Ascending aorta (tissue), 2 donors: ENCODE data around the gene OR4F6. TPM values are rescaled to one million over a fixed set of nuclear protein-coding genes. Genes with fewer than 3 reads are reported as not detected.

Experiments used
- DNase-seq, 2 donors: peaks; one replicate each; pipeline ENCODE4 v3.0.0-alpha.2; 2019; ENCODE audit warnings: low spot score in 2 of 2
- H3K27ac ChIP-seq, 2 donors: fragments of 200-600 bp; sonication (generic); one replicate each; pipeline ENCODE4 v1.5.1; 2016 to 2017; ENCODE audit warnings: mild to moderate bottlenecking in 1 of 2
- H3K27me3 ChIP-seq: fragments of 200-600 bp; sonication (generic); one replicate; pipeline ENCODE4 v1.5.1; 2017
- H3K36me3 ChIP-seq, 2 donors: fragments of 200-600 bp; sonication (generic); one replicate each; pipeline ENCODE4 v1.5.1; 2016
- H3K4me1 ChIP-seq, 2 donors: fragments of 200-600 bp; sonication (generic); one replicate each; pipeline ENCODE4 v1.5.1; 2016 to 2017; ENCODE audit warnings: mild to moderate bottlenecking in 1 of 2
- H3K4me3 ChIP-seq, 2 donors: fragments of 200-600 bp; sonication (generic); one replicate each; pipeline ENCODE4 v1.5.1; 2016 to 2017; ENCODE audit warnings: mild to moderate bottlenecking in 1 of 2
- H3K9me3 ChIP-seq, 2 donors: fragments of 200-600 bp; sonication (generic); one replicate each; pipeline ENCODE4 v1.5.1; 2016
- CTCF ChIP-seq, 3 experiments: fragments of 200-600 bp in 2 of 3; fragments of 450-650 bp in 1 of 3; sonication (generic) in 2 of 3; IDR thresholded peaks; one replicate each; pipeline ENCODE4 v1.5.1; 2016 to 2019; ENCODE audit warnings: antibody characterized with exemption in 3 of 3, mild to moderate bottlenecking in 1 of 3, moderate library complexity in 1 of 3
- intact Hi-C: fragments of 100-400 bp; cut with DNase I; formaldehyde crosslinking; loops from one replicate; pipeline ENCODE4 v1.15.1; 2023
- total RNA-seq: library from RNA; depleted of rRNA; stranded (reverse); fragments of >200 nt; gene quantifications from one replicate; pipeline ENCODE4 v1.1.0, GENCODE V29; 2016

The OR4F6 gene
- total RNA-seq, 1 donor from 2014 or later, result not detected

- H3K27me3 ChIP-seq, result no peaks in the 10 kb centered on the region
- no peaks in the 10 kb centered on the region for H3K9me3 ChIP-seq
- DNase-seq, result no peak
- no peak within 1 kb of the TSS for H3K27ac ChIP-seq
- no peak for TF ChIP-seq CTCF (IDR thresholded peaks at IDR 0.05)
- H3K4me3 ChIP-seq, result no peak within 1 kb of the TSS
- H3K4me1 ChIP-seq, result no peaks in the 10 kb centered on the region
- intact Hi-C loops, result no loop called here
- no peaks in the 10 kb centered on the region for H3K36me3 ChIP-seq
Measured at GRCh38 chr15:101811902-101812301, 8.6 kb downstream of the OR4F6 start, which contains the start of gene OR4F15. Gene OR4F15 (plus strand): TSS chr15:101812202. CDS start chr15:101818187, 5,985 bp downstream.

- Histone ChIP-seq H3K9me3 (no peaks in the 10 kb centered on the region), H3K4me3 (no peak overlapping the region), H3K27ac (no peak overlapping the region), H3K27me3 (no peaks in the 10 kb centered on the region), H3K4me1 (no peaks in the 10 kb centered on the region), H3K36me3 (no peaks in the 10 kb centered on the region)
- TF ChIP-seq CTCF (IDR thresholded peaks at IDR 0.05), result no peak
- intact Hi-C loops, result no loop called here
- DNase-seq, result no peak
Measured at GRCh38 chr15:101813803-101814534, 10.7 kb downstream of the OR4F6 start.

- Histone ChIP-seq H3K4me3 (no peak overlapping the region), H3K36me3 (no peaks in the 10 kb centered on the region), H3K9me3 (peaks cover 0 to 4% of the 10 kb centered on the region in 2 donors), H3K27ac (no peak overlapping the region), H3K4me1 (no peaks in the 10 kb centered on the region), H3K27me3 (no peaks in the 10 kb centered on the region)
- no peak for DNase-seq
- intact Hi-C loops, result no loop called here
- TF ChIP-seq CTCF (IDR thresholded peaks at IDR 0.05), result no peak
Measured at GRCh38 chr15:101820781-101821180, 17.5 kb downstream of the OR4F6 start.

GRCh38 chr15:101827257-101827656 lies 23.9 kb downstream of the OR4F6 start:
- Histone ChIP-seq H3K9me3 (peaks cover 0 to 4% of the 10 kb centered on the region in 2 donors), H3K36me3 (no peaks in the 10 kb centered on the region), H3K4me1 (no peaks in the 10 kb centered on the region), H3K27ac (no peak overlapping the region), H3K27me3 (no peaks in the 10 kb centered on the region), H3K4me3 (no peak overlapping the region)
- intact Hi-C loops, result no loop called here
- DNase-seq, result no peak
- no peak for TF ChIP-seq CTCF (IDR thresholded peaks at IDR 0.05)

DNA sequence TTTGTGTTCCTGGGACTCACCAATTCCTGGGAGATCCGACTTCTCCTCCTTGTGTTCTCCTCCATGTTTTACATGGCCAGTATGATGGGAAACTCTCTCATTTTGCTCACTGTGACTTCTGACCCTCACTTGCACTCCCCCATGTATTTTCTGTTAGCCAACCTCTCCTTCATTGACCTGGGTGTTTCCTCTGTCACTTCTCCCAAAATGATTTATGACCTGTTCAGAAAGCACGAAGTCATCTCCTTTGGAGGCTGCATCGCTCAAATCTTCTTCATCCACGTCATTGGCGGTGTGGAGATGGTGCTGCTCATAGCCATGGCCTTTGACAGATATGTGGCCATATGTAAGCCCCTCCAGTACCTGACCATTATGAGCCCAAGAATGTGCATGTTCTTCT lies 25.5 kb downstream of the OR4F6 start:
- Histone ChIP-seq H3K4me3 (no peak overlapping the region), H3K4me1 (no peaks in the 10 kb centered on the region)

More for the DNA sequence above, 25.5 kb downstream of the OR4F6 start:
- Histone ChIP-seq H3K27ac (no peak overlapping the region), H3K9me3 (peaks cover 0 to 2% of the 10 kb centered on the region in 2 donors), H3K27me3 (no peaks in the 10 kb centered on the region), H3K36me3 (no peaks in the 10 kb centered on the region)
- intact Hi-C loops, result no loop called here
- no peak for DNase-seq
- no peak for TF ChIP-seq CTCF (IDR thresholded peaks at IDR 0.05)
